GM19193 (cell line): Measurements from ENCODE around the gene DNM1.
A peak's percentile ranks its signal among the peaks of the same experiment; 100 is the strongest.

Experiments
- POLR2A ChIP-seq: IDR thresholded peaks from 4 replicates; pipeline ENCODE4 v1.6.1; 2011; ENCODE audit not compliant: insufficient read depth, insufficient read length; ENCODE audit errors: extremely low read depth

The DNM1 gene

GRCh38 chr9:128258326-128258725, 55.1 kb downstream of the DNM1 start:
- no peak for TF ChIP-seq POLR2A

- no peak for TF ChIP-seq POLR2A
These were observed 56.0 kb downstream of the DNM1 start for GRCh38 chr9:128259156-128259555.

- no peak for TF ChIP-seq POLR2A
These were observed 57.2 kb downstream of the DNM1 start for GRCh38 chr9:128260340-128260739.

- no peak for TF ChIP-seq POLR2A
These were observed 59.5 kb downstream of the DNM1 start for GRCh38 chr9:128262687-128263086.

GRCh38 chr9:128265348-128265847, 62.2 kb downstream of the DNM1 start:
- TF ChIP-seq POLR2A: no peak

GRCh38 chr9:128266868-128267590, 63.9 kb downstream of the DNM1 start:
- TF ChIP-seq POLR2A: no peak

GRCh38 chr9:128271112-128271511, 67.9 kb downstream of the DNM1 start:
- TF ChIP-seq POLR2A: no peak

- no peak for TF ChIP-seq POLR2A
These were observed 68.3 kb downstream of the DNM1 start for GRCh38 chr9:128271512-128271911.

GRCh38 chr9:128274245-128274644, 71.1 kb downstream of the DNM1 start:
- TF ChIP-seq POLR2A: no peak

- peak; percentile 56 for TF ChIP-seq POLR2A
These were observed 72.2 kb downstream of the DNM1 start, which contains the start of gene GOLGA2 for GRCh38 chr9:128275198-128276007. Gene GOLGA2, minus strand, starts transcription at chr9:128276007. Its CDS starts 31 bp downstream, at chr9:128275976.

GRCh38 chr9:128276008-128276573, 72.9 kb downstream of the DNM1 start, which contains the start of gene SWI5:
Gene SWI5, plus strand, starts transcription at chr9:128276276.
- TF ChIP-seq POLR2A: peak; percentile 99

- TF ChIP-seq POLR2A: no peak
These were observed 73.5 kb downstream of the DNM1 start for GRCh38 chr9:128276574-128277270.

GRCh38 chr9:128280084-128280622, 77.0 kb downstream of the DNM1 start:
- no peak for TF ChIP-seq POLR2A

GRCh38 chr9:128282500-128282899, 79.3 kb downstream of the DNM1 start:
- no peak for TF ChIP-seq POLR2A
